HG03025 (cell line): ENCODE measurements around the gene C1QTNF5.

ENCODE experiments used
- ATAC-seq: cut with Tn5 transposase; IDR thresholded peaks from one replicate; pipeline ENCODE4 v1.9.1; 2021; ENCODE audit warnings: mild to moderate bottlenecking, moderate library complexity; ENCODE audit not compliant: unreplicated experiment, low FRiP score

C1QTNF5 gene

GRCh38 chr11:119361056-119361787 is 20.5 kb upstream of the C1QTNF5 start:
- no peak for ATAC-seq

GRCh38 chr11:119359365-119360214 is 18.9 kb upstream of the C1QTNF5 start:
- no peak for ATAC-seq

GRCh38 chr11:119357074-119357473 is 16.4 kb upstream of the C1QTNF5 start:
- no peak for ATAC-seq

- no peak for ATAC-seq
Observed at GRCh38 chr11:119356349-119357031, 15.8 kb upstream of the C1QTNF5 start.

DNA sequence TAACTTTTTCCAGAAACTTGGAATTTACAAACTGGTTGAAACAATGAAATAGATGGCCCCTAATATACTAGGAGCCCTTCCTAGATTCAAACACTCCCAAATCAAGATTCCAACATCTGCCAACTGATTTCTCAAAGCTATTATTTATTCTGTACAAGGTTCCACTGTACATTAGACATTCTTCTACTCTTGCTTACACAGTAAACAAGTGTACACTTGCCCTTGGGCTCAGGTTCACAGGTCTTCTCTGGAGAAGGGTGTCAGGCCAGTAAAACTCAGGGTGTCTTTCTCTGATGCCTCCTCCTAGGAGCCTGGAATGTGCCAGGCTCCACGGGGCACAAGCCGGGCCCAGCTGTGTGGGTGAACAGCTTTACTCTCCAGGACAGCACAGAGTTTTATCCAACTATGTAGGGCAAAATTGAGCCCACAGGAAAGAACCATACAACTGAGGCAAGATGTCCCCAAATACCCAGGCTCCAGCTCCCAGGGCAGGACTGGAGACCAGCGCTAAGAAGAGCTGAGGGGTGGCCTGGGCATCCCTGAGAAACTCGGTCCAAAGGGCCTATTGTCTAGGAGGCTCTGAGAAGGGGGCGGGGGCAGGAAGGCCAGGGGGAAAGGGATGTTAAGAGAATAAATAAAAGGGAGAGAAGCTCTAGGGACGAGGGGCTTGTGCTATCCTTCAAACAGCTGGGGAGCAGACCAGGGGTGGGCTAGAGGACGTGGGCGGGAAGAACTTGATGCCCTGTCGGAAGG is 14.6 kb upstream of the C1QTNF5 start:
- no peak for ATAC-seq

GRCh38 chr11:119352857-119353260 is 12.2 kb upstream of the C1QTNF5 start:
- no peak for ATAC-seq

DNA sequence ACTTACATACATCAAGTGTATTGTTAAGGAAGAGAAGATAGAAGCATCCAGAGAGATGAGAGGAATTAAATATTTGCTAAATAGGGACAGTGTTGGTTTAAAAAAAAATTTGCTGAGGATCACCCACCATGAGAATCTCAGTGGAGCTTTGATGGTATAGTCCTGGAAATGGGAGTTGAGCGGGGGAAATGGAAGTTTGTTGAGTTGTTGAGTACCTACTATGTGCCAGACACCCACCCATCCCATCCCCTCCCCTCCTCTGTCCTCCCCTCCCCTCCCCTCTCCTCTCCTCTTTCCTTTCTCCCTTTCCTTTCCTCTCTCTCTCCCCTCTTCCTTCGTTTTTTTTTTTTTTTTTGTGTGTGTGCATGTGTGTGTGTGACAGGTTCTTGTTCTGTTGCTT is 10.5 kb upstream of the C1QTNF5 start:
- no peak for ATAC-seq

DNA sequence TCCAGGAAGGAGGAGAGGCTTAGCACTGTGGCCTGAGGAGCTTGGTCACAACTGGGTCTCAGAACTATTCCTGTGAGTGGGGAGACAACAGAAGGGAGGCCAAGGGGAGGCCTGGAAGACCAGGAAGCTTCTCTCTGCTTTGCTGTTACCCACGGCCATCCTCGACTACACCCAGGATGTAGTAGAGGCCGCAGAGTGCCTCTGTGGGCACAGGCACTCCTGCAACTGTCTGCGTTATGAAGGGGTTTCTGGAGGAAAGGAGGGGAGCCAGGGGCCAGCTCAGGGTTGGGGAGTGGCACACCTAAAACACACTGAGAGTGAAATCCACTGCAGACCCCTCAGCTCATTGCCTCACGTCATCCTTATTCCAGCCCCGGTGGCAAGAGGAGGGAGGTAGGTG is 9.6 kb upstream of the C1QTNF5 start:
- ATAC-seq, result no peak

DNA sequence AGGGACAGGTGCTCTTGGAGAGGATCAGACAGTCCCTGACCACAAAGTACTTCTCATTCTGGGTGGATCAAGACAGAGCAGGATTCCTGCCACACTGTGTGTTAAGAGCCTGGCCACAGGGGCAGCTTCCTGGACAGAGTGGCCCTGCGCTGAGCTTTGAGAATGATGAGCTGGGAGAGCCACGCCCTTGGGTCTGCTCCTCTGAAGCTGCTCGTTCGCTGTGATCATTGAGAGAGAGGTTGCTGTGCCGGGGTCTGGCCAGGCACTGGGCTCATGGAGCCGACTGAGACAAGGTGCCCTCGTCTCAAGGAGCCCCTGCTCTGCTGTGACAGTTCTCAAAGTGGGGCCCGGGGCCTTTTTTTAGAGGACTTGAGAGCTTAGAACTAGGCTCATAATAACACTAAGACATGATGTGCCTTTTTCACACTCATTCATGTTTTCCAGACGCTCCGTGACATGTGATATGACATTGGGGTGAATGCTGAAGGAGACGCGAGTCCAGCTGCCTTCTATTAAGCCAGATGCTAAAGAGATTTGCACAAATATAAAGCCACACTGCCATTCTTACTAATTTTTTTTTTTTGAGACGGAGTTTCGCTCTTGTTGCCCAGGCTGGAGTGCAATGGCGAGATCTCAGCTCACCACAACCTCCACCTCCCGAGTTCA is 7.4 kb upstream of the C1QTNF5 start:
- ATAC-seq, result no peak

- ATAC-seq, result no peak
Observed at GRCh38 chr11:119347242-119347641, 6.6 kb upstream of the C1QTNF5 start.

GRCh38 chr11:119346605-119347004 is 5.9 kb upstream of the C1QTNF5 start, which contains the start of gene MFRP:
Gene MFRP (minus strand): TSS chr11:119346705. CDS start chr11:119346513, 192 bp downstream.
- no peak for ATAC-seq

GRCh38 chr11:119345685-119346084 is 5.0 kb upstream of the C1QTNF5 start:
- no peak for ATAC-seq

- ATAC-seq, result no peak
Observed at GRCh38 chr11:119344291-119345010, 3.8 kb upstream of the C1QTNF5 start.

- no peak for ATAC-seq
Observed at GRCh38 chr11:119343726-119344125, 3.0 kb upstream of the C1QTNF5 start.

GRCh38 chr11:119342362-119343130 is 1.9 kb upstream of the C1QTNF5 start:
- no peak for ATAC-seq

DNA sequence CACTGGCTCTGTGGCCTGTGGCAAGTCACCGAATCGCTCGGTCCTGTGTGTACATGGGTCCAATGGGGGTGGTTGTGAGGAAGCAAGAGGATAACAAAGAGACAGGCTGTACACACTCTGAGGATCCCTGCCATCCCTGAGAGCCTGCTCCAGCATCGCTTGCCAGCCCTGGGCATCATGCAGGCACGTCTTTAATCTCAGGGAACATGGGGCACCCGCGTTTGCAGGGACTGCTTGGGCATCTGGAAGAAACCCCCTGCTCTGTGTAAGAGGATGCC is 1.3 kb upstream of the C1QTNF5 start:
- no peak for ATAC-seq

DNA sequence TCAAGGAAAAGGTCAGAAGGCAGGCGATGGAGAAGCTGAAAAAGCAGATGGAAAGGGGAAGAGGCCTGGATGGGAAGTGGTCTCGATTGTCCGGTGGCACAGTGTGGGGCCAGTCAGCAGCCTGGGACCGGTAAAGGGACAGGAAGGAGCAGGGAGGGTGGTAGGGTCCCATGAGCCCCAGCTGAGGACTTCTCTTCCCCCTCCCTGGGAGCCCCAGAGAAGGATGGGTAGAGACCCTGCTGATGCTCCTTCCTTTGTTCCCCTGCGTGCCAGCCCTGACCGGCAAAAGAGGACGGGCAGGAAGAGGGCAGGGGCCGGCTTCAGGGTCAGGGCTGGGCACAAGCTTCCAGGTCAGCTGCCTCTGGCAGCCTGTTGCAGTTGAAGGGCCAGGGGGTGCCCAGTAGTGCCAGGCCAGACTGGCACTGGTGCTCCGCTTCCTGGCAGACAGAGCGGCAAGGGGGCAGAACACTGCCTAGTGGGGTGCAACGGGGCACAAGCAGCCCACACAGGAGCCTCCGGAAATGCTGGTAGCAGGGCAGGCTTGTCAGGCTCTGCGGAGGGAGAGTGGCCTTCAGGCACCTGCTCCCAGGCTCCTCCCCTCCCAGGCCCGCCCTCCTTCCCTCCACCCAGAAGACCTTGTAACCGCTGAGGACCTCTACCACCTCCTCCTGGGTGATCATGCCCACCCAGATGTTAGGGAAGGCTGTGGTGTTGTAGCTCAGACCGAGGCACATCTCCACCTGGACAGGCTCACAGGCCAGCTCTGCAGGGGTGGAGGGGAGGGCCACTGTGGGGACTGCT is 739 bp upstream of the C1QTNF5 start:
- ATAC-seq, result no peak
